Stimulated activated CD4-positive, alpha-beta T cell treated with anti-CD3 and anti-CD28 coated beads, Interleukin-4, amount 100 ng/mL, for 24 hours (primary cell): Measurements from ENCODE around the gene SMAD5.

Experiments
- DNase-seq: peaks from one replicate; pipeline ENCODE4 v3.0.0-alpha.2; 2020

Gene SMAD5

GRCh38 chr5:136199408-136199807, 66.8 kb downstream of the SMAD5 start:
- DNase-seq, result no peak

GRCh38 chr5:136200130-136200529, 67.5 kb downstream of the SMAD5 start:
- DNase-seq, result no peak

GRCh38 chr5:136200761-136201160, 68.1 kb downstream of the SMAD5 start:
- no peak for DNase-seq

GRCh38 chr5:136201870-136202269, 69.2 kb downstream of the SMAD5 start:
- DNase-seq, result no peak

- DNase-seq, result no peak
Observed at GRCh38 chr5:136202469-136203205, 70.0 kb downstream of the SMAD5 start.

GRCh38 chr5:136203303-136203922, 70.8 kb downstream of the SMAD5 start:
- DNase-seq, result no peak

- DNase-seq, result no peak
Observed at GRCh38 chr5:136205061-136205702, 72.5 kb downstream of the SMAD5 start.

- DNase-seq, result no peak
Observed at GRCh38 chr5:136205941-136206340, 73.3 kb downstream of the SMAD5 start.

- no peak for DNase-seq
Observed at GRCh38 chr5:136206361-136206760, 73.7 kb downstream of the SMAD5 start.

- no peak for DNase-seq
Observed at GRCh38 chr5:136207631-136208030, 75.0 kb downstream of the SMAD5 start.

GRCh38 chr5:136208916-136209315, 76.3 kb downstream of the SMAD5 start:
- no peak for DNase-seq

GRCh38 chr5:136209346-136209910, 76.8 kb downstream of the SMAD5 start:
- DNase-seq, result no peak

GRCh38 chr5:136210259-136210658, 77.6 kb downstream of the SMAD5 start:
- no peak for DNase-seq

GRCh38 chr5:136211282-136212040, 78.8 kb downstream of the SMAD5 start:
- DNase-seq, result no peak

- DNase-seq, result peak; percentile 41
Observed at GRCh38 chr5:136212252-136212721, 79.6 kb downstream of the SMAD5 start.

GRCh38 chr5:136213919-136214493, 81.4 kb downstream of the SMAD5 start:
- DNase-seq, result no peak

- no peak for DNase-seq
Observed at GRCh38 chr5:136215812-136216211, 83.2 kb downstream of the SMAD5 start.

- no peak for DNase-seq
Observed at GRCh38 chr5:136216230-136216629, 83.6 kb downstream of the SMAD5 start.

GRCh38 chr5:136221340-136221739, 88.7 kb downstream of the SMAD5 start:
- DNase-seq, result no peak

GRCh38 chr5:136222580-136223235, 90.1 kb downstream of the SMAD5 start:
- DNase-seq, result no peak

- no peak for DNase-seq
Observed at GRCh38 chr5:136225796-136226195, 93.2 kb downstream of the SMAD5 start.

GRCh38 chr5:136226401-136226800, 93.8 kb downstream of the SMAD5 start:
- DNase-seq, result no peak
